Thoracic aorta (tissue), 2 donors: ENCODE measurements around the gene CEACAM21. TPM values are rescaled to one million over a fixed set of nuclear protein-coding genes. Genes with fewer than 3 reads are reported as not detected.

Experiments
- ATAC-seq: fragments of 150-250 bp; one replicate; pipeline ENCODE4 v1.8.0; 2017; ENCODE audit warnings: low read depth; ENCODE audit not compliant: insufficient number of reproducible peaks, low FRiP score
- DNase-seq: peaks from one replicate; pipeline ENCODE4 v3.0.0-alpha.2; 2020; ENCODE audit warnings: low spot score
- H3K27ac ChIP-seq, 2 donors: fragments of 200-600 bp; sonication (generic); 1 replicate in 1 of 2; 2 replicates in 1 of 2; pipeline ENCODE4 v1.5.1; 2016; ENCODE audit warnings: mild to moderate bottlenecking in 2 of 2, moderate library complexity in 2 of 2
- H3K27me3 ChIP-seq: fragments of 200-600 bp; sonication (generic); replicated peaks from 2 replicates; pipeline ENCODE4 v1.6.0; 2016; ENCODE audit warnings: mild to moderate bottlenecking; ENCODE audit not compliant: insufficient read depth
- H3K36me3 ChIP-seq: fragments of 200-600 bp; sonication (generic); one replicate; pipeline ENCODE4 v1.5.1; 2016
- H3K4me1 ChIP-seq, 2 donors: fragments of 200-600 bp; sonication (generic); 1 replicate in 1 of 2; 2 replicates in 1 of 2; pipeline versions ENCODE4 v1.5.1 to v1.6.0; 2016; ENCODE audit warnings: low read depth in 2 of 2, mild to moderate bottlenecking in 1 of 2; ENCODE audit not compliant: control insufficient read depth in 1 of 2
- H3K4me3 ChIP-seq: fragments of 200-600 bp; sonication (generic); 2 replicates; pipeline ENCODE4 v1.5.1; 2016; ENCODE audit warnings: mild to moderate bottlenecking
- H3K9me3 ChIP-seq: fragments of 200-600 bp; sonication (generic); 2 replicates; pipeline ENCODE4 v1.5.1; 2016
- CTCF ChIP-seq: fragments of 200-600 bp; sonication (generic); IDR thresholded peaks from one replicate; pipeline ENCODE4 v1.5.1; 2019; ENCODE audit warnings: antibody characterized with exemption
- total RNA-seq, 2 donors: library from RNA; depleted of rRNA; stranded (reverse); fragments of >200 nt; gene quantifications; one replicate each; pipeline versions ENCODE4 v1.1.0 to v1.2.3, GENCODE V29; 2016

Gene CEACAM21
- total RNA-seq, 2 donors from 2014 or later = 1.1 to 6.9 TPM

GRCh38 chr19:41537789-41538188, 38.2 kb upstream of the CEACAM21 start:
- H3K9me3 ChIP-seq = no peaks in the 10 kb centered on the region
- DNase-seq (no peak), ATAC-seq (no peak)
- no peak overlapping the region for H3K4me3 ChIP-seq
- H3K27me3 ChIP-seq = peaks cover 6% of the 10 kb centered on the region
- H3K36me3 ChIP-seq = no peaks in the 10 kb centered on the region
- TF ChIP-seq CTCF = no peak
- peaks cover 0 to 4% of the 10 kb centered on the region in 2 donors for H3K4me1 ChIP-seq
- H3K27ac ChIP-seq = no peak overlapping the region

- TF ChIP-seq CTCF = no peak
- Histone ChIP-seq H3K27ac (no peak overlapping the region), H3K36me3 (no peaks in the 10 kb centered on the region), H3K27me3 (no peaks in the 10 kb centered on the region), H3K4me1 (no peaks in the 10 kb centered on the region), H3K9me3 (no peaks in the 10 kb centered on the region), H3K4me3 (no peak overlapping the region)
- ATAC-seq = no peak
- no peak for DNase-seq
Measured at GRCh38 chr19:41540041-41540695, 35.8 kb upstream of the CEACAM21 start.

- TF ChIP-seq CTCF = peak; percentile 17
- Histone ChIP-seq H3K27ac (no peak overlapping the region), H3K27me3 (no peaks in the 10 kb centered on the region), H3K9me3 (no peaks in the 10 kb centered on the region), H3K36me3 (no peaks in the 10 kb centered on the region), H3K4me3 (no peak overlapping the region), H3K4me1 (no peaks in the 10 kb centered on the region)
- ATAC-seq (no peak), DNase-seq (no peak)
Measured at GRCh38 chr19:41541990-41542584, 33.9 kb upstream of the CEACAM21 start.

GRCh38 chr19:41542622-41543021, 33.3 kb upstream of the CEACAM21 start:
- Histone ChIP-seq H3K27me3 (no peaks in the 10 kb centered on the region), H3K27ac (no peak overlapping the region), H3K9me3 (no peaks in the 10 kb centered on the region), H3K4me3 (no peak overlapping the region), H3K36me3 (no peaks in the 10 kb centered on the region), H3K4me1 (no peaks in the 10 kb centered on the region)
- no peak for TF ChIP-seq CTCF
- ATAC-seq (no peak), DNase-seq (no peak)

GRCh38 chr19:41543582-41543981, 32.4 kb upstream of the CEACAM21 start:
- no peak for TF ChIP-seq CTCF
- no peak overlapping the region for H3K27ac ChIP-seq
- DNase-seq (no peak), ATAC-seq (no peak)
- no peaks in the 10 kb centered on the region for H3K4me1 ChIP-seq
- H3K9me3 ChIP-seq = no peaks in the 10 kb centered on the region
- H3K36me3 ChIP-seq = no peaks in the 10 kb centered on the region
- H3K4me3 ChIP-seq = no peak overlapping the region
- no peaks in the 10 kb centered on the region for H3K27me3 ChIP-seq
